GM04504 (cell line): ENCODE results near the gene PHOSPHO2.

Experiments used
- DNase-seq: peaks from one replicate; pipeline ENCODE4 v3.0.0-alpha.2; 2012; ENCODE audit warnings: low read depth

Gene PHOSPHO2

GRCh38 chr2:169716938-169717690 is 22.8 kb downstream of the PHOSPHO2 start:
- DNase-seq: no peak

DNA sequence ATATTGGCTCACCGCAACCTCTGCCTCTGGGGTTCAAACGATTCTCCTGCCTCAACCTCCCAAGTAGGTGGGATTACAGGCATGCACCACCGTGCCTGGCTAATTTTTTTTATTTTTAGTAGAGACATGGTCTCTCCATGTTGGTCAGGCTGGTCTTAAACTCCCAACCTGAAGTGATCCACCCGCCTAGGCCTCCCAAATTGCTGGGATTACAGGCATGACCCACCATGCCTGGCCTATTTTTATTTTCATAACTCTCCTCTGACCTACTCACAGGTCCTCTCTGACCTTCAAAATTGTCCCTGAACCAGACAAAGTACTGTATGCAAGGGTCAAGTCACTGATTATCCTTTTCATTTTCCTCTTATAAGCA is 23.4 kb downstream of the PHOSPHO2 start:
- DNase-seq: no peak

- DNase-seq: no peak
Measured at GRCh38 chr2:169718930-169719504, 24.7 kb downstream of the PHOSPHO2 start.

- no peak for DNase-seq
Measured at GRCh38 chr2:169721016-169721415, 26.7 kb downstream of the PHOSPHO2 start.

GRCh38 chr2:169727065-169727464 is 32.8 kb downstream of the PHOSPHO2 start:
- no peak for DNase-seq

DNA sequence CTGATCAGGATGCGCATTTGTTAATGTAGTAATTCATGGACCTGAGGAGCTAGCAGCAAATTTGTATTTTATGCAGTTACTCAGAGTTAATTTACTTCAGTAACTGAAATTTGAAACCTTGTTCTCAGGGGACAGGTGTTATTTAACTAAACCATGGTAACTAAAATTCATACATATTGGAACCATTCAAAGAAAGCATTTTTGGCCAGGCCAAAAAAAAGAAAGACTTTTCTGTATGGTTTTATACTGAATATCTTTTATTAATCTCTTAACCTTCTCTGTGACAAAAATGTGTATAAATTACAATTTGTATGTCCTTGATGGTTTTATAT is 35.0 kb downstream of the PHOSPHO2 start:
- DNase-seq: no peak

DNA sequence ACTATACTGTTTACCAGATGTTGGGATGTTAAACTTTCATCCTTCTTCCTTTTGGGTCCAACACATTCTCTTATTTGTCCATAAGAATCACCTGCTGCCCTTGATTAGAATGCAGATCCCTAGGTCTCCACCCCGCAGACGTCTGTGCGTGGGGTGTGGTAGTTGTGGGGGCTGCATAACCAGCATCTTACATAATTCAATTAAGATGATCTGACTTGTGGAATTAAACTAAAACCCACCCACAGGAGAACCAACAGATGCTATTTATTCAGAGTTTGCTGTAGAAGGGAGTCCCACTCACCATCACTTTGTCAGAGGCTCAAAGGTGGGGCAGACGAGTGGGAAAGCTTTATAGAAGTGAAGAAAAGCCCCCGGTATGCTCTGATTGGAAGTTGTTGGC is 37.8 kb downstream of the PHOSPHO2 start:
- no peak for DNase-seq

DNA sequence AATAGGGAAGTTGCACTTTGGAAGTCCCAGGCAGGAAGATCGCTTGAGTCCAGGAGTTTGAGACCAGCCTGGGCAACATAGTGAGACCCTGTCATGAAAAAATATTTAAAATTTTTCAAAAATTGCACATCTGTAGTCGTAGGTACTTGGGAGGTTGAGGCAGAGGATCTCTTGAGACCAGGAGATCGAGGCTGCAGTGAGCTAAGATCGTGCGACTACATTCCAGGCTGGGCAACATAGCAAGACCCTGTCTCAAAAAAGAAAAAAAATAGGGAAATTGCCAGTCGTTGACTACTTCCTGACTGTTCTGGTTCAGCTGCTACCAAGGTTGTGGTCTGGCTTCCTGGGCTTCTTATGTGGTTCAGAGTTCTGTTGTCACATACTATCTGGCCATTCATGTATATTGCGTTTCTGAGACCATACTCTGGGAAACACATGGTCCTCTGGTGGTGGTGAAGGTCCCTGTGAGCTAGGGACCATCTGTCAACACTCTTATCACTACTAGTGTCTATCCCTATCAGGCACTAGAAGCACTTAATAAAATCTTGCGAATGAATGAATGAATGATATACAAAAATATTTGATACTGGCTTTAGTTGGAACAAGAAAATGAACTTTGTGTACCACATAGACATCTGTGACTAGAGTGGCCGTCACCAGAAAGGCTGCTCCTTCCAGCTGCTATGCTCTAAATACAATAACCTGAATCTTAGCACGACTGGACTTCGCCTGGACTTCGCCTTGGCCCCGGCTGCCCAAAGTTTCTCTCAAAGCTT is 38.5 kb downstream of the PHOSPHO2 start:
- DNase-seq: no peak

GRCh38 chr2:169734169-169734847 is 40.0 kb downstream of the PHOSPHO2 start:
- no peak for DNase-seq

DNA sequence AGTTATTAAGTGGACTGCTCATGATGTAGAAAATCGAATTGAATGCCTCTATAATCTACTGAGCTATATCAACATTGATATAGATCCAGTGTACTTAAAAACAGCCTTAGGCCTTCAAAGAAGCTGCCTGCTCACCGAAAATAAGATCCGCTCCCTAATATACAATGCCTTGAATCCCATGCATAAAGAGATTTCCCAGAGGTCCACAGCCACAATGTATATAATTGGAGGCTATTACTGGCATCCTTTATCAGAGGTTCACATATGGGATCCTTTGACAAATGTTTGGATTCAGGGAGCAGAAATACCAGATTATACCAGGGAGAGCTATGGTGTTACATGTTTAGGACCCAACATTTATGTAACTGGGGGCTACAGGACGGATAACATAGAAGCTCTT is 41.4 kb downstream of the PHOSPHO2 start:
- DNase-seq: no peak

- DNase-seq: no peak
Measured at GRCh38 chr2:169736902-169737301, 42.6 kb downstream of the PHOSPHO2 start.

- DNase-seq: no peak
Measured at GRCh38 chr2:169738566-169739229, 44.4 kb downstream of the PHOSPHO2 start.

- no peak for DNase-seq
Measured at GRCh38 chr2:169739351-169739750, 45.1 kb downstream of the PHOSPHO2 start.

DNA sequence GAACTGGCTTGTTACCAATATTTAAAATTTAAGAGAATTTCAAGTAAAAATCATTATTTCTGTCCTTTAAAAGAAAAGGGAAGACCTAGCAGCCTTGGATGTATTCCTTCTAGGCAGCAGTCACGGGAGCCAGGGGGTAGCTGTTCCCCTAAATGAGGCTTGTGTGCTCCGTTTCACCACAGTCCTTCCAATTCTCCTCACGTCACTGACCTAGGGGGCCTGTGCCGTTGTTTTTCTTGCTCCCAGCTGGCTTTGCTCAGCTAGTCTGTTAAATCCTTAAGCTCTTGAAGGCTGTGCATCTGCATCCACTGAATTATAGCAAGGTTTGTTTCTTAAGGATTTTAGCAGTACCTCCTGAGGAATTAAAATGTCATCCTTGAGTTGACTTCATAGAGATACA is 49.3 kb downstream of the PHOSPHO2 start:
- DNase-seq: no peak

DNA sequence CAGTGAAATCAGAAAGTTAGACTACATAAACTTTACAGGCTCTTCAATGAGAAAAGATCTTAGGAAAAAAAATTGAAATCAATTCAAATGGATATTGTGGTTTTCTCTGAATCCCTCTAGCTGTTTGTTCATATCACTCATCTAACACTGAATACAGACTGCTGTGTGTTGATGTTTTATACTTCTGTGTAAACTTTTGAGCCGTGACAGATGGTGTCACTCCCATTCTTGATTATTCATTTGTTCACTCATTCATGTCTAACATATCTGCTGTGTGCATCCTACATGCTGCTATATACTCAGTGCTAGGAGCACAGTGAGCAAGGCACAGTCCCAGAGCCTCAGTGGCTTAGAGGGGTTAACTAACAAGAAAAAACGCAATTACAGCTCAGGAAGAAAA is 52.0 kb downstream of the PHOSPHO2 start:
- DNase-seq: no peak

DNA sequence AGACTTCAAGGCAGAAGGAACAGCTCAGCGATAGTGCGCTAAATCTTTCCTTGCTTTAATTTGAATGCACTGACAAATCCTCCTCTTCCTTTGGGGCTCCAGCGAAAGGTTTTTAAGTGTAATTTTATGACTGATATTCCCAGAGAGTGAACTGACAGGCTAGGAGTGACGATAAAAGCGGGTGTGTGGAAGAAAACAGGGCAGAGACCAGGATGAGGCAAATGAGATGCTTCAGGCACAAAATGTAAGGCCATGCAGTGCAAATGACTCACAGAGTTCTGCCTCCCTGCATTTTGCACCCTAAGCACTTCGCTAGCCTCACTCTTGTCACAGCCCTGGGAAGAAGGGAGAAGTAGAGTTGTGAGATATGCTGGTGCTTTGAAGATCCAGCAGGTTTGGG is 54.0 kb downstream of the PHOSPHO2 start:
- no peak for DNase-seq
